GM12872 (cell line): ENCODE results near the gene TMIGD3.

ENCODE experiments used
- TF ChIP-seq, protein P1 (sequence below): IDR thresholded peaks from 3 replicates; pipeline ENCODE4 v1.5.1; 2011; ENCODE audit warnings: low read depth, mild to moderate bottlenecking, low read length, moderate library complexity; ENCODE audit not compliant: insufficient read depth

TMIGD3 gene

GRCh38 chr1:111538343-111539025, 35.1 kb upstream of the TMIGD3 start:
- TF ChIP-seq, protein P1, sequence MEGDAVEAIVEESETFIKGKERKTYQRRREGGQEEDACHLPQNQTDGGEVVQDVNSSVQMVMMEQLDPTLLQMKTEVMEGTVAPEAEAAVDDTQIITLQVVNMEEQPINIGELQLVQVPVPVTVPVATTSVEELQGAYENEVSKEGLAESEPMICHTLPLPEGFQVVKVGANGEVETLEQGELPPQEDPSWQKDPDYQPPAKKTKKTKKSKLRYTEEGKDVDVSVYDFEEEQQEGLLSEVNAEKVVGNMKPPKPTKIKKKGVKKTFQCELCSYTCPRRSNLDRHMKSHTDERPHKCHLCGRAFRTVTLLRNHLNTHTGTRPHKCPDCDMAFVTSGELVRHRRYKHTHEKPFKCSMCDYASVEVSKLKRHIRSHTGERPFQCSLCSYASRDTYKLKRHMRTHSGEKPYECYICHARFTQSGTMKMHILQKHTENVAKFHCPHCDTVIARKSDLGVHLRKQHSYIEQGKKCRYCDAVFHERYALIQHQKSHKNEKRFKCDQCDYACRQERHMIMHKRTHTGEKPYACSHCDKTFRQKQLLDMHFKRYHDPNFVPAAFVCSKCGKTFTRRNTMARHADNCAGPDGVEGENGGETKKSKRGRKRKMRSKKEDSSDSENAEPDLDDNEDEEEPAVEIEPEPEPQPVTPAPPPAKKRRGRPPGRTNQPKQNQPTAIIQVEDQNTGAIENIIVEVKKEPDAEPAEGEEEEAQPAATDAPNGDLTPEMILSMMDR = no peak

DNA sequence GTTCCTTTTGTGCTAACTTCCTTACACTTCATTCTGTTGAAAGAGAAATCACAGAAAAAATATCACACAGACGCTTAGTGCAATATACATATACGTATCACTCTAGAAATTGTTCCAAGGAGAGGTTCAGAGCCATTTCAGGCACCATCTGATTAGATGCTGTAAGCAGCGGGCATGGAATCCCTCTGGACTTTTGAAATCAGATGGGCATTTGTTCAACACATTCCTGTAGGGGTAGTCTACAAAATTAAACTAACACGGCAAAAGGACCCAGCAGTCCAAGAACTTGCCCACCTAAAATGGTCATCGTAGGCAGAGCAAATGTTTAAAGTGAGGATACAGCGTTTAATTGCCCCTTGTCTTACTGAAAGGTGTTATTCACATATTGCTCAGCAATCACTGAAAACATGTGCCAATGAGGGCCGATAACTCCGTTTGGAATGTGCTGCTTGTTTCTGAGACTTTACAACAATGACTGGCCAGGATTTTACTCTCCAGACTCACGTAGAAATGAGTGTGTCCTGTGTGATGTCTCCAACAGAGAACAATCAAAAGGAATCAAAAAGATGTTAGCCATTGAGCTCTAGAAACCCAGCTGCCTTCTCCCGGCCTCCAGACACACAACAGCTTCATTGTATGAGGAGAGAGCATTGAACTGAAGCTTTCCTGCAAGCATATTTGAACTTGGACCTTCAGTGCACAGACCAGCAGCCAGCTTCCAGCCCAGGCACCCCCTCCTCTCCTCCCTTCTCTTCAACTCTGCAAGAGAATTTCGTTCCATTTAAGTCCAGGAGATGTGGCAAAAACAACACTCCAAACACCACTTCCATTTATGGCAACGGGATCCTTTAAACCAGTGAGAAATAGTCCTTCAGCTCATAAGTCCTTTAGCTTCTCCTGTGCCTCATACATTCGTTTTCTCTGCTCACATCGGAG, 32.1 kb upstream of the TMIGD3 start:
- TF ChIP-seq, protein P1 = no peak

DNA sequence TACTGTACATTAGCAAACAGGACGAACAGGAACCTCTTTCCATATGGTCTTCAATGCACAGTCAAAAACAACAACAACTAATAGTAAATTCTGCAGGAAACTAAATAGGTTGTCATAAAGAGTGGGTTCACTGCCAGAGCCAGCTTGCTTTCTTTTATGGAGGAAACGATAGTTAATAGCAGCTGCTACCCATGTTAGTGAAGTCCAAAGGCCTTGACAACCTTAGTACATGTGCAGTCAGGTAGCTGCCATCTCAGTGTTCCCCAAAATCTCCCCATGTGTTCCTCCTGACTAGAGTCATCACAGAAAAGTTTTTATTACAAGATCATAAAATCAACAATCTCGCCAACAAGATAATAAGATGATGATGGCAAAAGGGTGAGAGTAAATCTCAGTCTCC, 16.6 kb upstream of the TMIGD3 start:
- TF ChIP-seq, protein P1 = no peak

GRCh38 chr1:111517469-111518225, 14.2 kb upstream of the TMIGD3 start:
- TF ChIP-seq, protein P1 = no peak

DNA sequence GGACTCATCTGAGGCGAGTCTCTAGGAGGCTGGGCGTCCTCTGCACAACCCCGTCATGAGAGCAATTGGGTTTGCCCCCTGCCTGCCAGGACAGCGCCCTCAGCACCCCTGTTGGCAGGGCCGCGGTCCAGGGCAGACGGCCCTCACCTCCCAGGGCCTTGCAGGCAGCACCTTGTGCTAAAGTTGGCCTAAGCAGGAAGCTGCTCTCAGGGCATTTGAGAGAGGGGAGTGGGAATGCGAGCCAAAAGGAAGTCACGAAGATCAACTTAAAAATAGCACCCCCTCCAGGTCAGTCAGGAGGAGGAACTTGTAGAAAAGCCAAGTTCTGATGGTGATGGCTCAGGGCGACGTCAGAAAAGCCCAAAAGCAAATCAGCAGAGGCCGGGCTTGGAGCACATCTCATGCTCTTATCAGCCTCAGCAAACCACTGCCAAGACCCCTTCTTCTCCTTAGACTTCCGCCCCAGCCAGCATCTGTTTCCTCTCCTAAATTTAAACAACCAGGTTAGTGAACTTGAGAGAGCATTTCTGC, 12.6 kb upstream of the TMIGD3 start:
- TF ChIP-seq, protein P1 = peak; percentile 71

GRCh38 chr1:111515291-111516004, 12.0 kb upstream of the TMIGD3 start:
- TF ChIP-seq, protein P1 = no peak
